H1 (cell line): ENCODE results near the gene KCNB1. TPM values are rescaled to one million over a fixed set of nuclear protein-coding genes. Genes with fewer than 3 reads are reported as not detected.

ENCODE experiments used
- CTCF ChIA-PET: fragments of 300-600 bp; sonication (Branson Sonifier 250); formaldehyde crosslinking; loops from one replicate; lab custom pipeline; 2021; ENCODE audit not compliant: partially characterized antibody; lab: Charles Lee
- POLR2A ChIA-PET: fragments of 300-600 bp; sonication (Branson Sonifier 250); formaldehyde crosslinking; loops from one replicate; lab custom pipeline; 2021; ENCODE audit warnings: inconsistent platforms; ENCODE audit not compliant: partially characterized antibody; lab: Charles Lee
- DNase-seq, 2 experiments: peaks; one replicate each; pipeline versions ENCODE4 v3.0.0 to v3.0.0-alpha.2; 2010 to 2022; ENCODE audit warnings: low spot score in 2 of 2, low read depth in 1 of 2, mixed read lengths in 1 of 2
- FAIRE-seq: peaks from 2 replicates; lab custom pipeline; 2011; peaks lifted over from hg19 to GRCh38; lab: Jason Lieb, UNC
- H2AFZ ChIP-seq: 2 replicates; pipeline ENCODE4 v1.8.1; 2012; ENCODE audit warnings: low read length, inconsistent platforms
- H2AK5ac ChIP-seq: 2 replicates; pipeline ENCODE4 v1.6.1; 2013; ENCODE audit warnings: low read depth, low read length
- H2BK120ac ChIP-seq: replicated peaks from 2 replicates; pipeline ENCODE3; 2013; ENCODE audit warnings: low read depth, low read length, inconsistent platforms
- H2BK12ac ChIP-seq: 2 replicates; pipeline ENCODE4 v1.6.1; 2013; ENCODE audit warnings: low read depth, low read length
- H2BK15ac ChIP-seq: 2 replicates; pipeline ENCODE4 v1.6.1; 2013; ENCODE audit warnings: low read length
- H2BK20ac ChIP-seq: 2 replicates; pipeline ENCODE4 v1.6.1; 2013; ENCODE audit warnings: low read length
- H2BK5ac ChIP-seq: 2 replicates; pipeline ENCODE4 v1.6.1; 2013; ENCODE audit warnings: low read depth, low read length
- H3K14ac ChIP-seq: 2 replicates; pipeline ENCODE4 v1.6.1; 2013; ENCODE audit warnings: inconsistent platforms; ENCODE audit not compliant: insufficient read length
- H3K18ac ChIP-seq: 2 replicates; pipeline ENCODE4 v1.6.1; 2013; ENCODE audit warnings: low read length; ENCODE audit errors: extremely low read depth
- H3K23ac ChIP-seq: 2 replicates; pipeline ENCODE4 v1.6.1; 2013; ENCODE audit warnings: inconsistent platforms; ENCODE audit not compliant: insufficient read length
- H3K23me2 ChIP-seq: 2 replicates; pipeline ENCODE4 v1.6.1; 2013; ENCODE audit warnings: low read depth, low read length
- H3K27ac ChIP-seq: 2 replicates; pipeline ENCODE4 v1.6.1; 2011; ENCODE audit warnings: low read depth, low read length, inconsistent platforms
- H3K27me3 ChIP-seq, 4 experiments: replicated peaks in 1 of 4; 1 replicate in 1 of 4; 2 replicates in 3 of 4; pipeline versions ENCODE4 v1.6.1 to v1.8.1; 2011 to 2013; ENCODE audit warnings: low read length in 3 of 4, mild to moderate bottlenecking in 3 of 4, inconsistent platforms in 2 of 4, mixed read lengths in 2 of 4, moderate library complexity in 1 of 4; ENCODE audit not compliant: control insufficient read depth in 3 of 4, insufficient read depth in 3 of 4; ENCODE audit errors: extremely low read depth in 1 of 4
- H3K36me3 ChIP-seq, 4 experiments: 2 replicates each; pipeline versions ENCODE4 v1.6.1 to v1.8.1; 2011 to 2013; ENCODE audit warnings: mild to moderate bottlenecking in 4 of 4, low read length in 3 of 4, moderate library complexity in 2 of 4, control low read depth in 1 of 4, inconsistent platforms in 1 of 4; ENCODE audit not compliant: insufficient read depth in 4 of 4, control insufficient read depth in 2 of 4
- H3K4ac ChIP-seq: replicated peaks from 2 replicates; pipeline ENCODE3; 2013; ENCODE audit warnings: low read length, low read depth, mixed read lengths, inconsistent platforms; ENCODE audit not compliant: insufficient read length
- H3K4me1 ChIP-seq, 4 experiments: replicated peaks in 1 of 4; 1 replicate in 1 of 4; 2 replicates in 3 of 4; pipeline versions ENCODE4 v1.6.1 to v1.8.1; 2011 to 2013; ENCODE audit warnings: low read length in 3 of 4, inconsistent platforms in 2 of 4, mixed read lengths in 1 of 4; ENCODE audit not compliant: insufficient read depth in 4 of 4, control insufficient read depth in 3 of 4
- H3K4me2 ChIP-seq, 2 experiments: 2 replicates each; pipeline versions ENCODE4 v1.6.1 to v1.8.1; 2011 to 2013; ENCODE audit warnings: low read depth in 2 of 2, low read length in 2 of 2, control low read depth in 1 of 2, inconsistent platforms in 1 of 2, mild to moderate bottlenecking in 1 of 2; ENCODE audit not compliant: insufficient read depth in 1 of 2
- H3K4me3 ChIP-seq, 4 experiments: fragments of 200-600, 300-600 bp in 1 of 4; sonication (generic), shearing (Covaris generic), sonication (Bioruptor Twin) in 1 of 4; 2 replicates each; pipeline versions ENCODE4 v1.5.1 to v1.8.1; 2011 to 2016; ENCODE audit warnings: low read length in 4 of 4, low read depth in 3 of 4, control low read depth in 2 of 4, inconsistent platforms in 2 of 4, mild to moderate bottlenecking in 2 of 4, mixed read lengths in 1 of 4, moderate library complexity in 1 of 4; ENCODE audit not compliant: insufficient read depth in 2 of 4; ENCODE audit errors: extremely low read depth in 1 of 4
- H3K56ac ChIP-seq: replicated peaks from 2 replicates; pipeline ENCODE3; 2013; ENCODE audit warnings: low read depth, mild to moderate bottlenecking, mixed read lengths, low read length, inconsistent platforms; ENCODE audit not compliant: insufficient read length
- H3K79me1 ChIP-seq: 2 replicates; pipeline ENCODE4 v1.6.1; 2013; ENCODE audit warnings: low read depth, low read length, control low read depth
- H3K79me2 ChIP-seq, 2 experiments: 2 replicates each; pipeline versions ENCODE4 v1.6.1 to v1.8.1; 2012 to 2013; ENCODE audit warnings: low read length in 2 of 2, mild to moderate bottlenecking in 2 of 2, inconsistent platforms in 1 of 2; ENCODE audit not compliant: insufficient read depth in 2 of 2, control insufficient read depth in 1 of 2
- H3K9ac ChIP-seq, 4 experiments: replicated peaks in 1 of 4; 1 replicate in 1 of 4; 2 replicates in 3 of 4; pipeline versions ENCODE4 v1.6.1 to v1.8.1; 2011 to 2013; ENCODE audit warnings: low read depth in 3 of 4, low read length in 3 of 4, control low read depth in 2 of 4, mild to moderate bottlenecking in 2 of 4, moderate library complexity in 2 of 4, inconsistent platforms in 1 of 4; ENCODE audit errors: extremely low read depth in 1 of 4
- H3K9me3 ChIP-seq, 2 experiments: 2 replicates each; pipeline versions ENCODE4 v1.6.1 to v1.8.1; 2012 to 2013; ENCODE audit warnings: mild to moderate bottlenecking in 2 of 2, moderate library complexity in 2 of 2, control low read depth in 1 of 2, inconsistent platforms in 1 of 2, low read depth in 1 of 2, low read length in 1 of 2, mixed read lengths in 1 of 2; ENCODE audit not compliant: insufficient read depth in 2 of 2
- H4K20me1 ChIP-seq, 2 experiments: replicated peaks in 1 of 2; 2 replicates each; pipeline versions ENCODE3 to v1.8.1; 2011 to 2013; ENCODE audit warnings: inconsistent platforms in 2 of 2, low read length in 2 of 2, mild to moderate bottlenecking in 1 of 2; ENCODE audit not compliant: insufficient read depth in 2 of 2, control insufficient read depth in 1 of 2
- H4K5ac ChIP-seq: 2 replicates; pipeline ENCODE4 v1.6.1; 2013; ENCODE audit warnings: low read length, low read depth, mixed read lengths, inconsistent platforms; ENCODE audit not compliant: insufficient read length
- H4K8ac ChIP-seq: 2 replicates; pipeline ENCODE4 v1.8.0; 2013; ENCODE audit warnings: mild to moderate bottlenecking, moderate library complexity, low read length, inconsistent platforms; ENCODE audit not compliant: insufficient read depth; ENCODE audit errors: extremely low read depth
- H4K91ac ChIP-seq: replicated peaks from 2 replicates; pipeline ENCODE3; 2013; ENCODE audit warnings: low read length, mixed read lengths, inconsistent platforms; ENCODE audit not compliant: insufficient read length
- ATF2 ChIP-seq: IDR thresholded peaks from 2 replicates; pipeline ENCODE4 v1.6.1; 2012; ENCODE audit warnings: low read length, inconsistent platforms
- KDM5A ChIP-seq: fragments of 200-600 bp; IDR thresholded peaks from 2 replicates; pipeline ENCODE4 v1.7.1; 2012; ENCODE audit warnings: mild to moderate bottlenecking, low read length, inconsistent platforms, mixed read lengths
- RBBP5 ChIP-seq: IDR thresholded peaks from 2 replicates; pipeline ENCODE4 v1.7.1; 2012; ENCODE audit warnings: low read depth, mild to moderate bottlenecking, inconsistent platforms, low read length, moderate library complexity, borderline replicate concordance
- WGBS, 2 experiments: shearing (Covaris generic) in 1 of 2; methylation state at CpG; one replicate each; pipeline versions ENCODE4 v1.1.6 to v1.1.7; 2013 to 2015; ENCODE audit warnings: low lambda C conversion rate in 2 of 2, mixed read lengths in 2 of 2, inconsistent platforms in 1 of 2, low coverage in 1 of 2, missing lambda C conversion rate in 1 of 2; ENCODE audit not compliant: insufficient replicate concordance in 2 of 2, insufficient coverage in 1 of 2, insufficient read length in 1 of 2; ENCODE audit errors: extremely low coverage in 1 of 2, missing lambda C conversion rate in 1 of 2; 5-methylcytosine and 5-hydroxymethylcytosine counted together
- polyA plus RNA-seq, 7 experiments: library from polyadenylated mRNA; depleted of rRNA in 3 of 7; stranded (reverse) in 5 of 7; unstranded in 2 of 7; fragments of >200 nt in 5 of 7; fragments of 200-250 nt in 2 of 7; gene quantifications; 1 replicate in 5 of 7; 2 replicates in 1 of 7; 4 replicates in 1 of 7; pipeline versions ENCODE4 v1.2.1 to v1.2.3, GENCODE V29; 2011 to 2013; ENCODE audit warnings: missing spikeins in 2 of 7, mixed read lengths in 2 of 7
- total RNA-seq: library from RNA; stranded (reverse); fragmentation: NEBNext Ultra II Directional; extraction: Animal tissue kit (Norgen Biotek cat#: 25700); gene quantifications from 2 replicates; pipeline ENCODE4 v1.2.1, GENCODE V29; 2021

Gene KCNB1
- total and polyA plus RNA-seq, 2 of the 8 experiments (the other 6 are each of a cell fraction or from before 2014, with no cell fraction given), result 0.58 to 0.67 TPM

- H3K4ac ChIP-seq, result no peak overlapping the region
- no peak overlapping the region for H2AK5ac ChIP-seq
- no peaks in the 10 kb centered on the region for H3K4me1 ChIP-seq
- peaks cover 9% of the 10 kb centered on the region; the same call in 1 of the 2 replicates for H3K23me2 ChIP-seq
- no peak overlapping the region for H4K91ac ChIP-seq
- no peaks in the 10 kb centered on the region for H3K79me2 ChIP-seq
- no peak overlapping the region for H2BK20ac ChIP-seq
- H4K5ac ChIP-seq, result no peak overlapping the region
- no peak overlapping the region for H2BK12ac ChIP-seq
- no peak overlapping the region for H4K8ac ChIP-seq
- TF ChIP-seq ATF2 (no peak), RBBP5 (no peak), KDM5A (no peak)
- H3K23ac ChIP-seq, result no peak overlapping the region
- H3K9ac ChIP-seq, result no peak overlapping the region
- peaks cover 0 to 9% of the 10 kb centered on the region in 2 experiments for H4K20me1 ChIP-seq
- no peak overlapping the region for H3K18ac ChIP-seq
- H2BK15ac ChIP-seq, result no peak overlapping the region
- H3K56ac ChIP-seq, result no peak overlapping the region
- no peak overlapping the region for H2BK120ac ChIP-seq
- no peak overlapping the region for H3K4me3 ChIP-seq
- no peak overlapping the region for H2AFZ ChIP-seq
- no peak overlapping the region for H3K27ac ChIP-seq
- ChIA-PET CTCF (interaction anchor here (0.8 to 8.1 kb wide), 5 partner anchors 10 to 175 kb away, joined by 3 to 88 read pairs (median 3); partner anchors contain the start of gene KCNB1), POLR2A (no interaction called here)
- no peak for DNase-seq
- no peak overlapping the region for H3K4me2 ChIP-seq
- FAIRE-seq, result no peak
- H3K14ac ChIP-seq, result no peak overlapping the region
- no peaks in the 10 kb centered on the region for H3K27me3 ChIP-seq
- no peaks in the 10 kb centered on the region for H3K79me1 ChIP-seq
- H3K9me3 ChIP-seq, result no peaks in the 10 kb centered on the region
- no peak overlapping the region for H2BK5ac ChIP-seq
- WGBS, 2 experiments, result 84 to 100% methylated on average over 1 to 2 of the region's 2 CpGs
- peaks cover 2 to 13% (median 6%) of the 10 kb centered on the region in 4 experiments; a peak in 6 of 8 replicates for H3K36me3 ChIP-seq
These were observed 29.5 kb upstream of the KCNB1 start for GRCh38 chr20:49511788-49512525.
